IPS-20b (cell line): ENCODE data around the gene TES.

ENCODE experiments used
- H3K27ac ChIP-seq: one replicate; pipeline ENCODE4 v1.5.1; 2013; ENCODE audit warnings: low read length
- H3K27me3 ChIP-seq: 2 replicates; pipeline ENCODE4 v1.6.1; 2013; ENCODE audit warnings: mild to moderate bottlenecking, low read length, inconsistent platforms; ENCODE audit not compliant: insufficient read depth
- H3K36me3 ChIP-seq: 2 replicates; pipeline ENCODE4 v1.6.1; 2013; ENCODE audit warnings: low read depth, mild to moderate bottlenecking, inconsistent platforms, low read length, moderate library complexity; ENCODE audit not compliant: insufficient read depth
- H3K4me1 ChIP-seq: 2 replicates; pipeline ENCODE4 v1.6.1; 2013; ENCODE audit warnings: mild to moderate bottlenecking, control low read depth, inconsistent platforms, low read length, moderate library complexity; ENCODE audit not compliant: insufficient read depth
- H3K4me3 ChIP-seq: 2 replicates; pipeline ENCODE4 v1.5.1; 2013; ENCODE audit warnings: mild to moderate bottlenecking, low read length, inconsistent platforms
- H3K9ac ChIP-seq: 2 replicates; pipeline ENCODE4 v1.6.1; 2013; ENCODE audit warnings: low read depth, mild to moderate bottlenecking, inconsistent platforms, low read length, moderate library complexity
- H3K9me3 ChIP-seq: 2 replicates; pipeline ENCODE4 v1.6.1; 2013; ENCODE audit warnings: mild to moderate bottlenecking, low read depth, low read length, inconsistent platforms; ENCODE audit not compliant: insufficient read depth

Gene TES, protein sequence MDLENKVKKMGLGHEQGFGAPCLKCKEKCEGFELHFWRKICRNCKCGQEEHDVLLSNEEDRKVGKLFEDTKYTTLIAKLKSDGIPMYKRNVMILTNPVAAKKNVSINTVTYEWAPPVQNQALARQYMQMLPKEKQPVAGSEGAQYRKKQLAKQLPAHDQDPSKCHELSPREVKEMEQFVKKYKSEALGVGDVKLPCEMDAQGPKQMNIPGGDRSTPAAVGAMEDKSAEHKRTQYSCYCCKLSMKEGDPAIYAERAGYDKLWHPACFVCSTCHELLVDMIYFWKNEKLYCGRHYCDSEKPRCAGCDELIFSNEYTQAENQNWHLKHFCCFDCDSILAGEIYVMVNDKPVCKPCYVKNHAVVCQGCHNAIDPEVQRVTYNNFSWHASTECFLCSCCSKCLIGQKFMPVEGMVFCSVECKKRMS

GRCh38 chr7:116210345-116211005 lies at the start of gene TES:
Gene TES (plus strand): TSS chr7:116210539. CDS start chr7:116210708, 169 bp downstream.
- Histone ChIP-seq H3K9me3 (no peaks in the 10 kb centered on the region), H3K27ac (no peak within 1 kb of the TSS), H3K4me3 (peak within 1 kb of the TSS; percentile 86), H3K36me3 (no peaks in the 10 kb centered on the region), H3K9ac (peak within 1 kb of the TSS; percentile 38), H3K4me1 (peaks cover 11% of the 10 kb centered on the region), H3K27me3 (peaks cover 20% of the 10 kb centered on the region)

DNA sequence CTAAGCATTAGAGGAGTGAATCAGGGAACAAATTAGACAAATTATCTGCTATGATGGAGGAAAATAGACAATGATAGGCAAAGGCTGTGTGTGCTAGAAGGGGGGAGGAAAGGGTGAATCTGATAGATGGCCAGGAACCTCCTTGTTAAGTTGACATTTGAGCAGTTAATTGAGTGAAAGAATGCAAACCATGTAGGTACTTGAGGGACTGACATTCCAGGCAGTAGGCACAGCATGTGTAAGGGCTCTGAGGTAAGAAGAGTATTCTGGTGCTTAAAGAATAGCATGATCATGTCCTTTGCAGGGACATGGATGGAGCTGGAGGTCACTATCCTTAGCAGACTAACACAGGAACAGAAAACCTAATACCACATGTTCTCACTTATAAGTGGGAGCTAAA lies 48.6 kb upstream of the TES start:
- Histone ChIP-seq H3K27ac (no peak overlapping the region), H3K4me1 (peaks cover 9% of the 10 kb centered on the region; the same call in 1 of the 2 replicates), H3K9ac (no peak overlapping the region)

DNA sequence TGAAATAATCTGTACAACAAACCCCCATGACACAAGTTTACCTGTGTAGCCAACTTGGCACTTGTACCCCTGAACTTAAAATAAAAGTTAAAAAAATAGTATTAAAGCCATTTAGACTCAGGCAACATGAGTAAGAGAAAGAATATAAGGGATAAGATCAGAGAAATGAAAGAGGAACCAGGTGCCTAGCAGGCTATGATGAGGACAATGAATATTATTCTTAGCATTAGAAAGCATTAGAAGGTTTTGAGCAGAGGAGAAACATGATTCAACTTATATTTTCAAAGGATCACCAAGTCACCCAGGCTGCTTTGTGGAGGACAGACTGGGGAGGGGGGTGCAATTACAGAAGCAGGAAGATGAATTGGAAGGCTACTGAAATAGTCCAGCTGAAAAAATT lies 48.1 kb upstream of the TES start:
- Histone ChIP-seq H3K9ac (no peak overlapping the region), H3K4me3 (no peak overlapping the region), H3K36me3 (no peaks in the 10 kb centered on the region), H3K9me3 (no peaks in the 10 kb centered on the region), H3K27me3 (no peaks in the 10 kb centered on the region), H3K27ac (no peak overlapping the region), H3K4me1 (peaks cover 9% of the 10 kb centered on the region; the same call in 1 of the 2 replicates)

More for the DNA sequence above, 48.6 kb upstream of the TES start:
- no peaks in the 10 kb centered on the region for H3K36me3 ChIP-seq
- no peak overlapping the region for H3K4me3 ChIP-seq
- no peaks in the 10 kb centered on the region for H3K9me3 ChIP-seq
- no peaks in the 10 kb centered on the region for H3K27me3 ChIP-seq

- H3K4me1 ChIP-seq = peaks cover 9% of the 10 kb centered on the region; the same call in 1 of the 2 replicates
- H3K4me3 ChIP-seq = no peak overlapping the region
- no peaks in the 10 kb centered on the region for H3K36me3 ChIP-seq
- H3K9me3 ChIP-seq = no peaks in the 10 kb centered on the region
- H3K27ac ChIP-seq = no peak overlapping the region
- no peaks in the 10 kb centered on the region for H3K27me3 ChIP-seq
- no peak overlapping the region for H3K9ac ChIP-seq
Measured at GRCh38 chr7:116162992-116163391, 47.3 kb upstream of the TES start.

DNA sequence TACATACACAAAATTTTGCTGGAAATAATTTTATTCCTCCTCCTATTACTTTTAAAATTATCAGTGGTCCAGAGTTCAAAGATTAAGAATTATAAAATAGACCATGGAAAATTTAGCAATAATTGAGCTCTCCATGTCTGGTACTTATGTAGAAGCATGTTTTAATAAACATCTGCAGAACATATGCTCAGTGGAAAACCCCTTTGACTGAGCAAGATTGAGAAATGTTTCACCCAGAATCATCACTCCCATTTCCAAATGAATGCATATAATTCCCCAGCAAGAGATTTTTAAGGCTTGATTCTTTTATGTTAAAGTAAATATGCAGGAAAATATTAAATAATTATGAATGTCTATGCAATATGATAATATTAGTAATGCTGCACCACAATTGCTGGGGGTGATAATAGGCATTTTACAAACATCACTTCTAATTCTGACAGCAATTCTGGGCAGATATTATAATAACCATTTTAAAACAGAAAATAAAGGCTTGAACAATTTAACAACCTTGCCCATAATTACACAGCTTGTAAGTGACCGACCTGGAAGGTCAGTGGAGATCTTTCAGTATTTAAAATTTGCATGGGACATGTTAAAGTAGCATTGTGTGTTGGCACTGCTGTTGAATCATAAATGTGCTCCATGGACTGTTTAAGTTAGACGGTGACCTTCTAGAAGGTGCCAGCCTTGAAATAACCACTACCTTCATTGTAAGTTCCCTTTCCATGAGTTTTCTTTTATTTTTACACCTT lies 45.6 kb upstream of the TES start:
- Histone ChIP-seq H3K27ac (no peak overlapping the region), H3K4me3 (no peak overlapping the region), H3K9me3 (no peaks in the 10 kb centered on the region), H3K27me3 (no peaks in the 10 kb centered on the region), H3K9ac (no peak overlapping the region), H3K4me1 (peaks cover 9% of the 10 kb centered on the region; the same call in 1 of the 2 replicates), H3K36me3 (no peaks in the 10 kb centered on the region)

GRCh38 chr7:116165717-116166116 lies 44.6 kb upstream of the TES start:
- Histone ChIP-seq H3K27me3 (no peaks in the 10 kb centered on the region), H3K4me1 (peaks cover 9% of the 10 kb centered on the region; the same call in 1 of the 2 replicates), H3K9ac (no peak overlapping the region), H3K4me3 (no peak overlapping the region), H3K9me3 (no peaks in the 10 kb centered on the region), H3K27ac (no peak overlapping the region), H3K36me3 (no peaks in the 10 kb centered on the region)

- H3K27me3 ChIP-seq = no peaks in the 10 kb centered on the region
- no peak overlapping the region for H3K27ac ChIP-seq
- no peaks in the 10 kb centered on the region for H3K9me3 ChIP-seq
- no peak overlapping the region for H3K4me3 ChIP-seq
- H3K4me1 ChIP-seq = peaks cover 12% of the 10 kb centered on the region; the same call in 1 of the 2 replicates
- no peaks in the 10 kb centered on the region for H3K36me3 ChIP-seq
- H3K9ac ChIP-seq = no peak overlapping the region
Measured at GRCh38 chr7:116166156-116166555, 44.2 kb upstream of the TES start.

GRCh38 chr7:116167177-116167576 lies 43.2 kb upstream of the TES start:
- no peaks in the 10 kb centered on the region for H3K36me3 ChIP-seq
- no peak overlapping the region for H3K9ac ChIP-seq
- H3K4me3 ChIP-seq = no peak overlapping the region
- H3K27ac ChIP-seq = no peak overlapping the region
- no peaks in the 10 kb centered on the region for H3K9me3 ChIP-seq
- H3K4me1 ChIP-seq = peaks cover 12% of the 10 kb centered on the region; the same call in 1 of the 2 replicates
- H3K27me3 ChIP-seq = peaks cover 8% of the 10 kb centered on the region; the same call in 1 of the 2 replicates

DNA sequence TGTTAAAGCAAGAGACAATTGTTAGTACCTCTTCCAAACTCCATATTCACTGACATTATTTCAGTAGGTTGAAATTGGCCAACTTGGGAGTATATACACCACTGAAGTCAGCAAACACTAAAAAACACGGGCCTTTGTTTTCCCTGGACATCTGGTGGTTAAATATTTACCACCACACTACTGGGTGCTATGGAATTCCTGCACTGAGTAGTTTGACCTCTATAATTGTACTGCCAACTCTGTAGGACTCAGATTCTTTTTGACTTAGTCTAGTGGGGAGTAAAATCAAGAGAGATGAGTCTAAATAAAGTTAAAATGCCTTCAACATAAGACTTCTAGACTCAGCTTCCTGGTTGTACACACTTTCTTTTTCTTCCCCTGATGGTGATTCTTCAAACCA lies 41.3 kb upstream of the TES start:
- no peak overlapping the region for H3K9ac ChIP-seq
- H3K36me3 ChIP-seq = no peaks in the 10 kb centered on the region
- no peak overlapping the region for H3K4me3 ChIP-seq
- peaks cover 3% of the 10 kb centered on the region; the same call in 1 of the 2 replicates for H3K4me1 ChIP-seq
- peaks cover 9% of the 10 kb centered on the region; the same call in 1 of the 2 replicates for H3K27me3 ChIP-seq
- H3K9me3 ChIP-seq = no peaks in the 10 kb centered on the region
- H3K27ac ChIP-seq = no peak overlapping the region

- Histone ChIP-seq H3K27ac (no peak overlapping the region), H3K9me3 (no peaks in the 10 kb centered on the region), H3K27me3 (peaks cover 9% of the 10 kb centered on the region; the same call in 1 of the 2 replicates), H3K4me3 (no peak overlapping the region), H3K36me3 (no peaks in the 10 kb centered on the region), H3K4me1 (peaks cover 3% of the 10 kb centered on the region; the same call in 1 of the 2 replicates), H3K9ac (no peak overlapping the region)
Measured at GRCh38 chr7:116170180-116170579, 40.2 kb upstream of the TES start.

DNA sequence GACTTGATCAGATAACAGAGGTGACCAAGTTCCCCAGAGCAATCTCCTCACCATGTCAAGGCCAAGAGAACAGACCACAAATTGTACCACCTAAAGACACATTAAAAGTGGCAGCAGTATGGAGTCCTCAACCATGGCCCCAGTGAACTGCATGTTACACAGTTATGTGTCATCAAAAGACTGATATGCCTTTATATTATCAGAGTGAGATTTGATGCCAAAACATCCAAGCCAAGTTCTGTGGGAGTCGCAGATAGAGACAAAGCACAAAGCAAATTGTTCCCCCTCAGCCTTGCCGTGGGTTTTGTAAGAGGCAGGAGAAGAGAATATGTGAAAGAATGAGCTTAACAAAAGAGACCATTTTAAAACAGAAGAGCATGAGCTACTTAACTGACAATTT lies 39.2 kb upstream of the TES start:
- H3K4me1 ChIP-seq = peaks cover 3% of the 10 kb centered on the region; the same call in 1 of the 2 replicates

More for the DNA sequence above, 39.2 kb upstream of the TES start:
- Histone ChIP-seq H3K27ac (no peak overlapping the region), H3K36me3 (no peaks in the 10 kb centered on the region), H3K9me3 (no peaks in the 10 kb centered on the region), H3K27me3 (peaks cover 9% of the 10 kb centered on the region; the same call in 1 of the 2 replicates), H3K9ac (no peak overlapping the region), H3K4me3 (no peak overlapping the region)
